Coronary artery (tissue), 2 donors: ENCODE measurements around the gene CCDC85C.

Source experiments
- DNase-seq: peaks from one replicate; pipeline ENCODE4 v3.0.0-alpha.2; 2017; ENCODE audit warnings: low spot score
- H3K27ac ChIP-seq, 2 donors: fragments of 200-600 bp; sonication (generic); one replicate each; pipeline ENCODE4 v1.5.1; 2016 to 2019
- H3K4me3 ChIP-seq: fragments of 200-600 bp; sonication (generic); 2 replicates; pipeline ENCODE4 v1.5.1; 2016; ENCODE audit warnings: mild to moderate bottlenecking, moderate library complexity
- TF ChIP-seq, protein P1 (sequence below): fragments of 200-600 bp; sonication (generic); IDR thresholded peaks from one replicate; pipeline ENCODE4 v1.5.1; 2019; ENCODE audit warnings: antibody characterized with exemption

The CCDC85C gene

GRCh38 chr14:99636487-99636886, 32.5 kb upstream of the CCDC85C start:
- no peak for DNase-seq
- Histone ChIP-seq H3K4me3 (no peak overlapping the region), H3K27ac (no peak overlapping the region)
- TF ChIP-seq, protein P1, sequence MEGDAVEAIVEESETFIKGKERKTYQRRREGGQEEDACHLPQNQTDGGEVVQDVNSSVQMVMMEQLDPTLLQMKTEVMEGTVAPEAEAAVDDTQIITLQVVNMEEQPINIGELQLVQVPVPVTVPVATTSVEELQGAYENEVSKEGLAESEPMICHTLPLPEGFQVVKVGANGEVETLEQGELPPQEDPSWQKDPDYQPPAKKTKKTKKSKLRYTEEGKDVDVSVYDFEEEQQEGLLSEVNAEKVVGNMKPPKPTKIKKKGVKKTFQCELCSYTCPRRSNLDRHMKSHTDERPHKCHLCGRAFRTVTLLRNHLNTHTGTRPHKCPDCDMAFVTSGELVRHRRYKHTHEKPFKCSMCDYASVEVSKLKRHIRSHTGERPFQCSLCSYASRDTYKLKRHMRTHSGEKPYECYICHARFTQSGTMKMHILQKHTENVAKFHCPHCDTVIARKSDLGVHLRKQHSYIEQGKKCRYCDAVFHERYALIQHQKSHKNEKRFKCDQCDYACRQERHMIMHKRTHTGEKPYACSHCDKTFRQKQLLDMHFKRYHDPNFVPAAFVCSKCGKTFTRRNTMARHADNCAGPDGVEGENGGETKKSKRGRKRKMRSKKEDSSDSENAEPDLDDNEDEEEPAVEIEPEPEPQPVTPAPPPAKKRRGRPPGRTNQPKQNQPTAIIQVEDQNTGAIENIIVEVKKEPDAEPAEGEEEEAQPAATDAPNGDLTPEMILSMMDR = no peak

- TF ChIP-seq, protein P1 = no peak
- no peak for DNase-seq
- H3K27ac ChIP-seq = no peak overlapping the region
Observed at GRCh38 chr14:99635116-99635515, 31.1 kb upstream of the CCDC85C start.

DNA sequence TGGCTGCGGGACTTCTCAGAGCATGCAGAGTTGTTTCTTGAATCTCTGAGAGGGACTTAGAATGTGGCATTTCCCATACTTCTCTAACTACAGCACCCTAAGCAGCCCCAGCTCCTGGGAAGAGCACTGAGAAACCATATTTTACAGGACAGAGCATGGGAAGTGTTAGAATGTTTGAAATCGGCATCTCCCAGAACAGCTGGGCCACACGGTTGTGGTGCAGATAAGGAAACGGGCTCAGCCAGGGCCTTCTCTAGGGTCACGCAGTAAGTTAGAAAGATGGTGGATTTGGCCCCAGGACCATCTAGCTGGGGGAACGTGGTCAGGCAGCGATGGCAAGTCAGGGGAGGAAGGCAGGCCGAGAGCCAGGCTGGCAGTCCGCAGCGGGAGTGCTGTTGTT, 30.4 kb upstream of the CCDC85C start:
- DNase-seq = no peak

More at GRCh38 chr14:99635116-99635515, 31.1 kb upstream of the CCDC85C start:
- no peak overlapping the region for H3K4me3 ChIP-seq

DNA sequence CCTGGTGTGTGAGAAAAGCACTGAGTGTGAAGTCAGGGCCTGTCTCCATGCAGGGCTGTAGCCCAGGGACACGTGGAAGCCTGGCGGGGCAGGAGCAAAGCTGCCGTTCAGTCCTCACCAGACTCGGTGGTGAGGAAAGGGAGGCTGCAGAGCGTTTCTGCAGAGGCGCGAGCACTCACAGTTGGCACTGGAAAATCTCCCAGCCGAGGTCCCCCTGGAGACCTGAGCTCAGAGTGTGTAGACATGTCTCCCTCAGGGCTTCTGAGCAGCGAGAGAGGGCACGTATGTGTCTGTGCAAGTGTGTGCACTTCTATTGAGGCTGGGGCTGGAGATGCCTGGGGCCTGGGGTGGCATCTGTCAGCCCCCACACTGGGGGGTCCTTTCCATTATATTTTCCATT, 29.9 kb upstream of the CCDC85C start:
- TF ChIP-seq, protein P1 = no peak
- DNase-seq = no peak

More for the DNA sequence above, 30.4 kb upstream of the CCDC85C start:
- no peak overlapping the region for H3K27ac ChIP-seq
- TF ChIP-seq, protein P1 = no peak
- no peak overlapping the region for H3K4me3 ChIP-seq

DNA sequence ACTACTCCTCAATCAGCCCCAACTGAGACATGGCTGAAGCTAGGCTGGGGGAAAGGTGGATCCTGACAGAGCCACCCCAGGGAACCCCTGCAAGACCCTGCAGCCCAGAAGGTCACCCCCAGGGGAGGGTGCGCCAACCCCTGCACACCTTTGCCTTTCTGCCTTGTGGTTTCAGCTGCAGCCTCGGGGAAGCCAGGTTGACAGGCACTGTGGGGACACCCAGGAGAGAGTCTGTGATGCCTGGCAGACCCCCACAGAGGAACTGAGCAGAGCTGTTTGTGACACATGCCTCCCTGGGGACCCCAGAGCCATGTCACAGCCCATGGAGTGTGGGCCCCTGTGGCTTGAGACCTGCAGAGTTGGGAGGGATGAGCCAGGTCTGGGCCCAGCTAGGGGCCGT, 29.1 kb upstream of the CCDC85C start:
- Histone ChIP-seq H3K4me3 (no peak overlapping the region), H3K27ac (no peak overlapping the region)
- TF ChIP-seq, protein P1 = no peak
- no peak for DNase-seq

More for the DNA sequence above, 29.9 kb upstream of the CCDC85C start:
- no peak overlapping the region for H3K4me3 ChIP-seq
- H3K27ac ChIP-seq = no peak overlapping the region

GRCh38 chr14:99632410-99633035, 28.5 kb upstream of the CCDC85C start:
- no peak for DNase-seq
- Histone ChIP-seq H3K27ac (no peak overlapping the region), H3K4me3 (no peak overlapping the region)
- TF ChIP-seq, protein P1 = no peak

- DNase-seq = no peak
- TF ChIP-seq, protein P1 = no peak
- H3K27ac ChIP-seq = no peak overlapping the region
- no peak overlapping the region for H3K4me3 ChIP-seq
Observed at GRCh38 chr14:99630202-99630601, 26.2 kb upstream of the CCDC85C start.
